Ishikawa (cell line): ENCODE results near the gene ATP6AP1.

Experiments used
- CEBPB ChIP-seq: IDR thresholded peaks from 2 replicates; pipeline ENCODE4 v1.6.1; 2012
- CREB1 ChIP-seq: IDR thresholded peaks from 2 replicates; pipeline ENCODE4 v1.6.1; 2012; ENCODE audit warnings: low read depth
- EGR1 ChIP-seq: IDR thresholded peaks from 2 replicates; pipeline ENCODE4 v1.6.1; 2012
- EP300 ChIP-seq: IDR thresholded peaks from 2 replicates; pipeline ENCODE4 v1.6.1; 2012; ENCODE audit warnings: borderline replicate concordance
- FOXM1 ChIP-seq: IDR thresholded peaks from 2 replicates; pipeline ENCODE4 v1.6.1; 2012; ENCODE audit warnings: low read depth, borderline replicate concordance
- MAX ChIP-seq: IDR thresholded peaks from 2 replicates; pipeline ENCODE4 v1.6.1; 2012
- RAD21 ChIP-seq: IDR thresholded peaks from 2 replicates; pipeline ENCODE4 v1.6.1; 2012; ENCODE audit warnings: low read depth
- TAF1 ChIP-seq: IDR thresholded peaks from 2 replicates; pipeline ENCODE4 v1.6.1; 2012; ENCODE audit warnings: low read depth, mild to moderate bottlenecking
- TEAD4 ChIP-seq: IDR thresholded peaks from 2 replicates; pipeline ENCODE4 v1.6.1; 2012
- USF1 ChIP-seq: IDR thresholded peaks from 2 replicates; pipeline ENCODE4 v1.6.1; 2012
- YY1 ChIP-seq: IDR thresholded peaks from 2 replicates; pipeline ENCODE4 v1.6.1; 2012; ENCODE audit warnings: low read depth
- ZBTB7A ChIP-seq: IDR thresholded peaks from 2 replicates; pipeline ENCODE4 v1.6.1; 2012; ENCODE audit warnings: low read depth
- TF ChIP-seq, protein P1 (sequence below): IDR thresholded peaks from 2 replicates; pipeline ENCODE4 v1.6.1; 2012; ENCODE audit warnings: low read depth, mild to moderate bottlenecking

DNA sequence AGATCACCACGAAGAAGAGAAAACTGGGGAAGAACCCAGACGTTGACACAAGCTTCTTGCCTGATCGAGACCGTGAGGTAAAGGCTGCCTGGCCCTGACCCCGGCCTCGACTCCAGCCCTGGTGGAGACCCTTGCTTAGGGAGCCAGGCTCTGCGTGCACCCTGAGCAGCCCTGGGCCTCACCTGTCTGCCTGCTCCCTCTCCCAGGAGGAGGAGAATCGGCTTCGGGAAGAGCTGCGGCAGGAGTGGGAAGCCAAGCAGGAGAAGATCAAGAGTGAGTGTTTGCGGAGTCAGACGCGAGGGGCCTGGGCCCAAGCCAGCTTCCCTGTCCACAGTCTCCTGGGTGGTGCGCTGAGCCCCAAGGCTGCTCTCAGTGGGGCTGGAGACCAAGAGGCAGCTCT, 20.0 kb downstream of the ATP6AP1 start:
- TF ChIP-seq EGR1: no peak
- TF ChIP-seq, protein P1, sequence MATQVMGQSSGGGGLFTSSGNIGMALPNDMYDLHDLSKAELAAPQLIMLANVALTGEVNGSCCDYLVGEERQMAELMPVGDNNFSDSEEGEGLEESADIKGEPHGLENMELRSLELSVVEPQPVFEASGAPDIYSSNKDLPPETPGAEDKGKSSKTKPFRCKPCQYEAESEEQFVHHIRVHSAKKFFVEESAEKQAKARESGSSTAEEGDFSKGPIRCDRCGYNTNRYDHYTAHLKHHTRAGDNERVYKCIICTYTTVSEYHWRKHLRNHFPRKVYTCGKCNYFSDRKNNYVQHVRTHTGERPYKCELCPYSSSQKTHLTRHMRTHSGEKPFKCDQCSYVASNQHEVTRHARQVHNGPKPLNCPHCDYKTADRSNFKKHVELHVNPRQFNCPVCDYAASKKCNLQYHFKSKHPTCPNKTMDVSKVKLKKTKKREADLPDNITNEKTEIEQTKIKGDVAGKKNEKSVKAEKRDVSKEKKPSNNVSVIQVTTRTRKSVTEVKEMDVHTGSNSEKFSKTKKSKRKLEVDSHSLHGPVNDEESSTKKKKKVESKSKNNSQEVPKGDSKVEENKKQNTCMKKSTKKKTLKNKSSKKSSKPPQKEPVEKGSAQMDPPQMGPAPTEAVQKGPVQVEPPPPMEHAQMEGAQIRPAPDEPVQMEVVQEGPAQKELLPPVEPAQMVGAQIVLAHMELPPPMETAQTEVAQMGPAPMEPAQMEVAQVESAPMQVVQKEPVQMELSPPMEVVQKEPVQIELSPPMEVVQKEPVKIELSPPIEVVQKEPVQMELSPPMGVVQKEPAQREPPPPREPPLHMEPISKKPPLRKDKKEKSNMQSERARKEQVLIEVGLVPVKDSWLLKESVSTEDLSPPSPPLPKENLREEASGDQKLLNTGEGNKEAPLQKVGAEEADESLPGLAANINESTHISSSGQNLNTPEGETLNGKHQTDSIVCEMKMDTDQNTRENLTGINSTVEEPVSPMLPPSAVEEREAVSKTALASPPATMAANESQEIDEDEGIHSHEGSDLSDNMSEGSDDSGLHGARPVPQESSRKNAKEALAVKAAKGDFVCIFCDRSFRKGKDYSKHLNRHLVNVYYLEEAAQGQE: no peak
- no peak for TF ChIP-seq EP300
- no peak for TF ChIP-seq CREB1
- no peak for TF ChIP-seq TAF1
- no peak for TF ChIP-seq RAD21
- no peak for TF ChIP-seq YY1
- TF ChIP-seq CEBPB: no peak
- TF ChIP-seq FOXM1: no peak
- no peak for TF ChIP-seq MAX
- TF ChIP-seq TEAD4: no peak
- TF ChIP-seq ZBTB7A: no peak
- no peak for TF ChIP-seq USF1
